Subcutaneous abdominal adipose tissue (tissue), 5 donors: ENCODE results near the gene SLIT3.

Source experiments
- H3K27ac ChIP-seq: one replicate; pipeline ENCODE4 v1.7.0; 2013; ENCODE audit warnings: low read depth, mild to moderate bottlenecking, inconsistent platforms, low read length, moderate library complexity
- H3K27me3 ChIP-seq, 5 donors: one replicate each; pipeline ENCODE4 v1.7.0; 2013; ENCODE audit warnings: low read length in 5 of 5, inconsistent platforms in 1 of 5; ENCODE audit not compliant: control insufficient read depth in 5 of 5, insufficient read depth in 4 of 5
- H3K36me3 ChIP-seq, 5 donors: one replicate each; pipeline ENCODE4 v1.7.0; 2013; ENCODE audit warnings: low read length in 5 of 5; ENCODE audit not compliant: control insufficient read depth in 5 of 5, insufficient read depth in 5 of 5
- H3K4me1 ChIP-seq, 5 donors: one replicate each; pipeline ENCODE4 v1.7.0; 2013; ENCODE audit warnings: low read length in 5 of 5, mild to moderate bottlenecking in 3 of 5, moderate library complexity in 1 of 5; ENCODE audit not compliant: control insufficient read depth in 5 of 5, insufficient read depth in 5 of 5
- H3K4me3 ChIP-seq, 5 donors: one replicate each; pipeline ENCODE4 v1.7.0; 2013; ENCODE audit warnings: low read length in 5 of 5, low read depth in 1 of 5
- H3K9ac ChIP-seq, 5 donors: one replicate each; pipeline ENCODE4 v1.7.0; 2013; ENCODE audit warnings: low read length in 5 of 5, mild to moderate bottlenecking in 4 of 5, moderate library complexity in 3 of 5
- H3K9me3 ChIP-seq, 5 donors: one replicate each; pipeline ENCODE4 v1.7.0; 2013; ENCODE audit warnings: low read length in 5 of 5; ENCODE audit not compliant: control insufficient read depth in 5 of 5
- donor health status: healthy.
- donor health status: healthy.
- donor health status: healthy.
- donor health status: healthy.
- donor health status: healthy.

SLIT3 gene

DNA sequence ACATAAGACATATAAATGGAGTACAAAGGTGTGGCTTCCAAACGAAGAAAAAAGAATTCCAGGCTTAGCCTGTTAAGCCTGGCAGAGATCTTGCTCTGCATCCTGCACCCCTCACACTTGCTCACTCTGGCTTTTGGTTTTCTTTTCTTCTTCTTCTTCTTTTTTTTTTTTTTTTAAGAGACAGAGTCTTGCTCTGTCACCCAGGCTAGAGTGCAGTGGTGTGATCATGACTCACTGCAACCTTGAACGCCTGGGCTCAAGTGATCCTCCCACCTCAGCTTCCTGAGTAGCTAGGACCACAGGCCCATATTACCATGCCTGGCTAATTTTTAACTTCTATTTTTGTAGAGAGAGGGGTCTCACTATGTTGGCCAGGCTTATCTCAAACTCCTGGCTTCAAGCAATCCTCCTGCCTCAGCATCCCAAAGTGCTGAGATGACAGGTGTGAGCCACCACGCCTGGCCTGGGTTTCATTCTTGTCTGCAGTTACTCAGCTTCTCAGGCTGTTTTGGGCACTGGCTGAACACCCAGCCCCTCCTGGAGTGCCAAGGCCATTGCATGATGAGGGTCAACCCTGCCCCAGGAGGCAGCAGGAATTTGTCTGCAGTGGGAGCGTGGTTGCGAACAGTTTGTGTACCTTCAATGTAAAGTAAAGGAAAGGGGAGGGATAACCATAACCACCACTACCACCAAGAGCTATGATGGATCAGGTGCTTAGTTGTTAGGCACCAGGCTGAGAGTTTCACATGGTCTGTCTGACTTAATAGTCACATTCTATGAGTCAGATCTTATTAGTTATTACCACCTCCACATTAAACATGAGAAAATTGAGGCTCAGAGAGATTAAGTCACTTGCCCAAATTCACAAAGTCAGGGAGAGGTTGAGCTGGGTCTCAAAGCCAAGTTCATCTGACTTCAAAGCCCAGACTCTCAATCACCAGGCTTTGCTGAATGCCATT lies 502.6 kb downstream of the SLIT3 start:
- no peak overlapping the region for H3K4me3 ChIP-seq
- no peak overlapping the region for H3K27ac ChIP-seq
- H3K9me3 ChIP-seq = no peaks in the 10 kb centered on the region
- H3K9ac ChIP-seq = no peak overlapping the region
- peaks cover 0 to 17% (median 11%) of the 10 kb centered on the region in 5 donors for H3K36me3 ChIP-seq
- H3K4me1 ChIP-seq = no peaks in the 10 kb centered on the region
- H3K27me3 ChIP-seq = no peaks in the 10 kb centered on the region

DNA sequence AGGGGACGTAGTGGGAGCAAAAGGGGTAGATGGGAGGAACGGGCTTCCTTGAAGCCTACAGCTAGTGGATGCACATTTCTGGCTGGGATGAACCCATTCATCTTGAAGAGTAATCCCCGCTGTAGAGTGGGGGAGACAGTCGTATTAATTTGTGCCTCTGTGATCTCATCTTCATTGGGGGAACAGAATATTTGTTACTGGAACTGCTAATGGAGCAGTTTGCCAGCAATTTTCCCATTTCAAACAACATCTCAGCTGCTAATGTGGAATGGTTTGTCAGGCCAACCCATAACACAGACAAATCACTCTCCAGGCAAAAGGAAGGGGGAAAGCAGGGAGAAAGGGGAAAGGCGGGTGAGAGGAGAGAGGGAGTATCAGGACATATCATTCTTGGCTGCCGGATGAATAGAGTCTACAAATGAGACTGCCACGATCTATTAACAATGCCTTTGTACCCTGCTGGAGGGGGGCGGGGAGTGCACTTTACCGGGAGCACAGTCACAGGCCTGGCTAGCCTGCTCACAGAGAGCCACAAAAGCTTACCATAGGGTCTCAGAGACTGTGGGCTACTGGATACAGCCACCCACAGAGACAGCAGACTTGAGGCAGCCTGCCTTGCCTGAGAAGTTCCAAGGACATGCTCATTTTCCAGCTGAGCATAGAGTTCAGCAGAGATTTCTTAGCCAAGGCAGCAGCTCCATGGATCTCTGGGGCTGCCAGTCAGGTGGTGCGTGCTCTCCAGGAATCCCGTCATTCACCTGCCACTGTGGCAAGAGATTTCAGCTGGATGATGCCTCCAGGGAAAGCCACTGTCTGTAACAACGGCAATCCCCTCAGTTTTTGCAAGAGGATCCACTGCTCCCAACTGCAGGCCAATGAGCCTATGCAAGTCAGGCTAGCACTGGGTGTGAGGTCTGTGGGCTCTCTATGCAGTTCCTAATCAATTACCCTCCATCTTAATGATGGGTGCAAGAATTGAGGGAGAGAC lies 504.1 kb downstream of the SLIT3 start:
- H3K36me3 ChIP-seq = peaks cover 0 to 17% (median 14%) of the 10 kb centered on the region in 5 donors
- H3K4me1 ChIP-seq = no peaks in the 10 kb centered on the region
- no peak overlapping the region for H3K4me3 ChIP-seq
- no peaks in the 10 kb centered on the region for H3K9me3 ChIP-seq
- no peaks in the 10 kb centered on the region for H3K27me3 ChIP-seq
- no peak overlapping the region for H3K9ac ChIP-seq
- no peak overlapping the region for H3K27ac ChIP-seq

GRCh38 chr5:168796000-168796399 lies 504.9 kb downstream of the SLIT3 start:
- H3K4me3 ChIP-seq = no peak overlapping the region
- no peak overlapping the region for H3K27ac ChIP-seq
- peaks cover 0 to 15% (median 14%) of the 10 kb centered on the region in 5 donors for H3K36me3 ChIP-seq
- no peaks in the 10 kb centered on the region for H3K9me3 ChIP-seq
- no peaks in the 10 kb centered on the region for H3K27me3 ChIP-seq
- H3K9ac ChIP-seq = no peak overlapping the region
- H3K4me1 ChIP-seq = no peaks in the 10 kb centered on the region

DNA sequence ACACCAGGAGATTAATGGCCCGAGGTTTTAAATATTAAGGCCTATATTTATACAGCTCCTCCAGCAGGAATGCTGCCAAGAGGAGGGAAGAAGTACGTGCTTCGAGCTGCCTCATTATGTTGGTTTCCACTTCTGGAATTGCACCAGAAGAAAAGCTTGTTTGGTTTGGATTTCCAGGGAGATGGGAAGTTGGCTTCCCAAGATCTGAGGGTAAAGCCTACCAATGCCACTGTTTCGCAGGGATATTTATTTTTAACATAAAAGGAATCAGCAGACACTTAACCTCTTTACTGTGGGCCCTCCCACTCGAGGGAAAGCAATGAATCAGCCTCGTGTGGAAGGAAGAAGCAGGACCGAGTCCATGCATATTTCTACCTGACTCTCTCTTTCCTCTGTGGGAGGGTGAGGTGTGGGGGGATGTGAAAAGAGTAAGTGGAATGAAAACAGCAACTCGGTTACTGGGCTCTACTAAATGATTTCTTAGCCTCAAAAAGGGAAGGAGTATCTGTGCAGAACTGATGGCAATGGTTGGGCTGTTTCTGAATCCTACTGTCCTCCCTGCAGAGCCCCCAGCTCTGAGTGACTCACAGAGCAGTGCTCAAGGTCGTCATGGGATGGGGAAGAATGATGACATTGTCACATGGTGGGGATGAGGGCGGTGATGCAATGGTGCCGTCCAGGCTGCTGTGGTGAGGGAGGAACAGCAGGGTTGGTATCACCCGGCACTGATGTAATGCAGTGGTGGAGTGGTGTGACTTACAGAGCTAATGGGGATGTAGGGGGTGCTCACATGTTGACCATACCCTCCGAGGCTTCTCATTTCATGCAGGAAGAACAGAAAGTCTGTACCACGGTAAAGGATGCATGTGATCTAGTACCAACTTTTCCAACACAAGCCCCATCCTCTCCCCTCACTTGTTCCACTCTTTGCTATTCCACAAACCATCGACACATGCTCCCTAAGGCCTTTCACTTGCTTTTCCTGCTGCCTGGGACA lies 506.8 kb downstream of the SLIT3 start:
- Histone ChIP-seq H3K9me3 (no peaks in the 10 kb centered on the region), H3K4me1 (no peaks in the 10 kb centered on the region), H3K27me3 (no peaks in the 10 kb centered on the region), H3K9ac (no peak overlapping the region), H3K36me3 (peaks cover 0 to 15% (median 11%) of the 10 kb centered on the region in 5 donors), H3K27ac (no peak overlapping the region), H3K4me3 (no peak overlapping the region)

DNA sequence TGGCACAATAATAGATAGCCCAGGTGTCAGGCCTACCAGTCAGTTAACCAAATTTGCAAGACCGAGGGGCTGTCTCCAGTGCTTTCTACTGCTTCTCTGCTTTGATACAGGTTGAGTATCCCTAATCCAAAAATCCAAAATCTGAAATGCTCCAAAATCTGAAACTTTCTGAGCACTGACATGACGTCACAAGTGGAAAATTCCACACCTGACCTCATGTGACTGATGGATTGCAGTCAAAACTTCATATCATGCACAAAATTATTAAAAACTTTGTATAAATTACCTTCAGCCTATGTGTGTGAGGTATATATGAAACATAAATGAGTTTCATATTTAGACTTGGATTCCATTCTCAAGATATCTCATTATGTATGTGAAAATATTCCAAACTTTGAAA lies 508.3 kb downstream of the SLIT3 start:
- Histone ChIP-seq H3K27me3 (no peaks in the 10 kb centered on the region), H3K36me3 (peaks cover 0 to 15% (median 14%) of the 10 kb centered on the region in 5 donors), H3K4me3 (no peak overlapping the region), H3K9me3 (no peaks in the 10 kb centered on the region), H3K9ac (no peak overlapping the region), H3K27ac (no peak overlapping the region), H3K4me1 (no peaks in the 10 kb centered on the region)

GRCh38 chr5:168790671-168791250 lies 510.2 kb downstream of the SLIT3 start:
- H3K27ac ChIP-seq = no peak overlapping the region
- no peak overlapping the region for H3K4me3 ChIP-seq
- H3K4me1 ChIP-seq = no peaks in the 10 kb centered on the region
- H3K27me3 ChIP-seq = no peaks in the 10 kb centered on the region
- H3K9me3 ChIP-seq = no peaks in the 10 kb centered on the region
- peaks cover 0 to 21% (median 15%) of the 10 kb centered on the region in 5 donors for H3K36me3 ChIP-seq
- H3K9ac ChIP-seq = no peak overlapping the region

- H3K4me3 ChIP-seq = no peak overlapping the region
- no peak overlapping the region for H3K9ac ChIP-seq
- no peaks in the 10 kb centered on the region for H3K4me1 ChIP-seq
- H3K36me3 ChIP-seq = peaks cover 0 to 27% (median 14%) of the 10 kb centered on the region in 5 donors
- H3K27ac ChIP-seq = no peak overlapping the region
- no peaks in the 10 kb centered on the region for H3K9me3 ChIP-seq
- H3K27me3 ChIP-seq = no peaks in the 10 kb centered on the region
Observed at GRCh38 chr5:168790002-168790635, 510.8 kb downstream of the SLIT3 start.

- no peaks in the 10 kb centered on the region for H3K9me3 ChIP-seq
- no peaks in the 10 kb centered on the region for H3K4me1 ChIP-seq
- no peak overlapping the region for H3K4me3 ChIP-seq
- H3K9ac ChIP-seq = no peak overlapping the region
- no peaks in the 10 kb centered on the region for H3K27me3 ChIP-seq
- peaks cover 0 to 33% (median 13%) of the 10 kb centered on the region in 5 donors for H3K36me3 ChIP-seq
- no peak overlapping the region for H3K27ac ChIP-seq
Observed at GRCh38 chr5:168788786-168789185, 512.2 kb downstream of the SLIT3 start.
